Erythroblast (primary cell): ENCODE results near the gene TAS1R1.

ENCODE experiments used
- GATA1 ChIP-seq: IDR thresholded peaks from 2 replicates; pipeline ENCODE4 v1.6.1; 2011; ENCODE audit warnings: low read depth, mild to moderate bottlenecking, control low read depth, low read length, moderate library complexity
- POLR2A ChIP-seq: IDR thresholded peaks from 2 replicates; pipeline ENCODE4 v1.6.1; 2011; ENCODE audit warnings: mild to moderate bottlenecking, low read length

GRCh38 chr1:6507037-6507428 is 48.1 kb upstream of the TAS1R1 start:
- TF ChIP-seq POLR2A (no peak), GATA1 (no peak)
